Kidney (tissue), 14 donors: ENCODE data around the gene ARMH4. TPM values are rescaled to one million over a fixed set of nuclear protein-coding genes. Genes with fewer than 3 reads are reported as not detected.

Source experiments
- DNase-seq, 5 donors: peaks; one replicate each; pipeline ENCODE4 v3.0.0-alpha.2; 2013 to 2020
- FAIRE-seq: peaks from 2 replicates; lab custom pipeline; 2012; peaks lifted over from hg19 to GRCh38; lab: Jason Lieb, UNC
- H3K27ac ChIP-seq, 2 donors: one replicate each; pipeline ENCODE4 v1.7.0; 2013; ENCODE audit warnings: low read depth in 2 of 2, low read length in 2 of 2, inconsistent platforms in 1 of 2
- H3K27me3 ChIP-seq: one replicate; pipeline ENCODE4 v1.7.1; 2013; ENCODE audit warnings: low read length, inconsistent platforms; ENCODE audit not compliant: control insufficient read depth, insufficient read depth
- H3K36me3 ChIP-seq, 3 donors: one replicate each; pipeline versions ENCODE4 v1.7.0 to v1.7.1; 2013; ENCODE audit warnings: low read length in 3 of 3, control low read depth in 1 of 3, inconsistent platforms in 1 of 3; ENCODE audit not compliant: insufficient read depth in 3 of 3, control insufficient read depth in 2 of 3
- H3K4me1 ChIP-seq, 3 donors: one replicate each; pipeline versions ENCODE4 v1.7.0 to v1.7.1; 2013; ENCODE audit warnings: low read length in 3 of 3, inconsistent platforms in 1 of 3, low read depth in 1 of 3; ENCODE audit not compliant: control insufficient read depth in 2 of 3, insufficient read depth in 2 of 3
- H3K4me3 ChIP-seq, 3 donors: one replicate each; pipeline versions ENCODE4 v1.7.0 to v1.8.1; 2013; ENCODE audit warnings: low read length in 3 of 3, control low read depth in 1 of 3, inconsistent platforms in 1 of 3
- H3K9ac ChIP-seq, 3 donors: one replicate each; pipeline versions ENCODE4 v1.7.0 to v1.7.1; 2013; ENCODE audit warnings: low read length in 3 of 3, control low read depth in 1 of 3, inconsistent platforms in 1 of 3
- H3K9me3 ChIP-seq, 3 donors: one replicate each; pipeline versions ENCODE4 v1.7.0 to v1.7.1; 2013; ENCODE audit warnings: low read length in 3 of 3, control low read depth in 1 of 3, inconsistent platforms in 1 of 3; ENCODE audit not compliant: control insufficient read depth in 2 of 3, insufficient read depth in 1 of 3
- intact Hi-C: fragments of 100-400 bp; cut with DNase I; formaldehyde crosslinking; loops from one replicate; pipeline ENCODE4 v1.11.1; 2022
- polyA plus RNA-seq: library from polyadenylated mRNA; stranded (reverse); fragments of 350-450 nt; fragmentation: Illumina TruSeq; extraction: RNeasy Lipid Tissue Mini Kit (QIAGEN cat#74804); gene quantifications from one replicate; pipeline ENCODE4 v1.2.3, GENCODE V29; 2014; ENCODE audit warnings: low read depth, low replicate concordance; ENCODE audit not compliant: insufficient read depth
- total RNA-seq: library from RNA; stranded (reverse); fragmentation: NEBNext Ultra II Directional; extraction: Animal tissue kit (Norgen Biotek cat#: 25700); gene quantifications from one replicate; pipeline ENCODE4 v1.2.1, GENCODE V29; 2021
- TF ChIP-seq, protein P1 (sequence below): IDR thresholded peaks from 3 replicates; pipeline ENCODE4 v1.5.1; 2012; ENCODE audit warnings: mild to moderate bottlenecking, moderate library complexity, borderline replicate concordance; ENCODE audit not compliant: insufficient read depth; ENCODE audit errors: extremely low read depth
- donor health status: control.
- donor health status: control.
- donor health status: control.
- donor health status: control.
- donor health status: control.
- donor health status: DM: yes; HTN: yes; CAD: no.
- donor health status: Normal renal cell carcinoma (clear cell type).

Gene ARMH4
- total and polyA plus RNA-seq, 2 donors from 2014 or later = 4.9 to 14.2 TPM

DNA sequence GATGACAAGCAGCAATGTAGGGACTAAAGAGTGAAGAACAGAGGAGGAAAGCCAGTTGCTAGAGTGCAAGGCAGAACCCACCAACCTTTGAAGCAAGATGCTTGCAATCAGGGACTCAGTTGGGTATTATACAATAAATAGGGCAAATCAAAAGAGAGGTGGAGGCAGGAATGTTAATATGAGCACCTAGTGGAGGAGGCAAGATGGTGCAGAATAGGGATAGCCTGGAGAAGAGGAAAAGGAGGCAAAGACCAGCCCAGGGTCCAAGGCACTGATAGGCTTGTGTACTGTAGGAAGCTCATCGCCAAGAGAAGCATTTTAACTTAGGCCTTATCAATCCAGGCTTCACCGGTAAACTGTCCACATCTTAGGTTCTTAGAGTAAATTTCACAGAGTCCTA lies 137.2 kb downstream of the ARMH4 start:
- H3K27ac ChIP-seq = no peak overlapping the region
- no peak overlapping the region for H3K4me3 ChIP-seq
- no peak for DNase-seq
- no peaks in the 10 kb centered on the region for H3K4me1 ChIP-seq
- no peaks in the 10 kb centered on the region for H3K36me3 ChIP-seq
- no peak for FAIRE-seq
- intact Hi-C loops = no loop called here
- no peak overlapping the region for H3K9ac ChIP-seq
- TF ChIP-seq, protein P1, sequence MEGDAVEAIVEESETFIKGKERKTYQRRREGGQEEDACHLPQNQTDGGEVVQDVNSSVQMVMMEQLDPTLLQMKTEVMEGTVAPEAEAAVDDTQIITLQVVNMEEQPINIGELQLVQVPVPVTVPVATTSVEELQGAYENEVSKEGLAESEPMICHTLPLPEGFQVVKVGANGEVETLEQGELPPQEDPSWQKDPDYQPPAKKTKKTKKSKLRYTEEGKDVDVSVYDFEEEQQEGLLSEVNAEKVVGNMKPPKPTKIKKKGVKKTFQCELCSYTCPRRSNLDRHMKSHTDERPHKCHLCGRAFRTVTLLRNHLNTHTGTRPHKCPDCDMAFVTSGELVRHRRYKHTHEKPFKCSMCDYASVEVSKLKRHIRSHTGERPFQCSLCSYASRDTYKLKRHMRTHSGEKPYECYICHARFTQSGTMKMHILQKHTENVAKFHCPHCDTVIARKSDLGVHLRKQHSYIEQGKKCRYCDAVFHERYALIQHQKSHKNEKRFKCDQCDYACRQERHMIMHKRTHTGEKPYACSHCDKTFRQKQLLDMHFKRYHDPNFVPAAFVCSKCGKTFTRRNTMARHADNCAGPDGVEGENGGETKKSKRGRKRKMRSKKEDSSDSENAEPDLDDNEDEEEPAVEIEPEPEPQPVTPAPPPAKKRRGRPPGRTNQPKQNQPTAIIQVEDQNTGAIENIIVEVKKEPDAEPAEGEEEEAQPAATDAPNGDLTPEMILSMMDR = no peak
- no peaks in the 10 kb centered on the region for H3K9me3 ChIP-seq
- no peaks in the 10 kb centered on the region for H3K27me3 ChIP-seq

DNA sequence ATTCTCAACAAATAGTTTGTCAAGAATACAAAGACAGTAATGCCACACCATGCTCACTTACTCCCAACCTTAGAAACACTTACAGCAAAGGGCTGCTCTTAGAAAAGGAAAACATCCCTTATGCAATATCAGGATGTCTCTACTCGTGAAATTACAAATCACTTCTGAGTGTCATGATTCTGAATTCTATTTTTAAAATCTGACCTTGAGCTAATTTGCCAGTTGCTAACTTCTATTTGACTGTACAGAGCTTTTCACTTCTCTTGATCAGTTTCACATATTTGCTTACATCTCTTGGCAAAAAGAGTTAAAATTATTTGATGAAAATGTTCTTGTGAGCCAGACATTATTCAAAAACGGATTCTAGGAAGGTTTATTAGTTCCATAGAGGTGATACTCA lies 149.4 kb downstream of the ARMH4 start:
- Histone ChIP-seq H3K9ac (no peak overlapping the region), H3K36me3 (no peaks in the 10 kb centered on the region), H3K27me3 (no peaks in the 10 kb centered on the region), H3K4me1 (no peaks in the 10 kb centered on the region), H3K4me3 (no peak overlapping the region), H3K27ac (no peak overlapping the region), H3K9me3 (no peaks in the 10 kb centered on the region)
- FAIRE-seq (no peak), DNase-seq (no peak)
- TF ChIP-seq, protein P1 = no peak
- intact Hi-C loops = no loop called here

DNA sequence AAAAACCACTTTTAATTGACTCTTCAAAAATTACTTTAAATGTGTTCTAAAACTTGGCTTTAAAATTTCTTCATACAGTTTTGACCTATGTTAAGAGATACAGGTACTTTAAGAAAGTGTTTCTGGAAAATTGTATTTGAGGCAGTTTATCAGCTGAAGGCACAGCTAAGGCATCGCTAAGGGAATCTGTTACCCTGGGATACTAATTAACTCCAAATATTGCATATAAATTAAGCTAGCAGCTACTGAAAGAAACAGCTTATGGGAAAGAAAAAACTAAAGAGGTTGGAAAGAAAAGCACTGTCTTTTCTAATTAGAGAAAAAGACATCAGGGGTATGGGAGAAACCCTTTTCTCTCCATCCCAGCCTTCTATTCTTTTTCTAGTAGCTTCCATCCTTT lies 152.0 kb downstream of the ARMH4 start:
- no peaks in the 10 kb centered on the region for H3K27me3 ChIP-seq
- H3K9ac ChIP-seq = no peak overlapping the region
- TF ChIP-seq, protein P1 = no peak
- FAIRE-seq (no peak), DNase-seq (no peak)
- no peak overlapping the region for H3K4me3 ChIP-seq
- no peaks in the 10 kb centered on the region for H3K36me3 ChIP-seq
- H3K4me1 ChIP-seq = no peaks in the 10 kb centered on the region
- no peaks in the 10 kb centered on the region for H3K9me3 ChIP-seq
- no peak overlapping the region for H3K27ac ChIP-seq
- intact Hi-C loops = no loop called here

DNA sequence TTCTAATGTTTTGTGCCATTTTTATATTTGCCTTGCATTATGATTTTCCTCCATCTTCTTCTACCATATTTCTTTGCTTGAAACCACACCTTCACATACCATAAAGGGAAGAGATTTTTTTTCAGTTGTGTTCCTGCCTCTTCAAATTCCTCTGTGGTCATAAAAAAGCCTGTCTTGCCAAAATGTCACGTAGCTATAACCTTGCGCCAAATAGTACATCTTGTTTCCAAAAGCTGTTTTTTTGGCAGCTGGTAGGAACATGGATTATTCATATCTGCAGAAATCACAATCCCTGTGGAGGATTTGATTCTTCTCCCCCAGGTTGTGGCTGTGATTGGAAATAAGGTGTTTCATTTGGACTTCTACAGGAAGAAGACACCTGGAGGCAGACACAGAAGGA lies 152.5 kb downstream of the ARMH4 start:
- Histone ChIP-seq H3K36me3 (no peaks in the 10 kb centered on the region), H3K27me3 (no peaks in the 10 kb centered on the region), H3K4me1 (no peaks in the 10 kb centered on the region), H3K9me3 (no peaks in the 10 kb centered on the region), H3K27ac (no peak overlapping the region), H3K4me3 (no peak overlapping the region), H3K9ac (no peak overlapping the region)
- DNase-seq (no peak), FAIRE-seq (no peak)
- intact Hi-C loops = no loop called here
- TF ChIP-seq, protein P1 = no peak
